ENCODE results near the gene POLDIP3.
"Not testable (repeated sequence)": the region's sequence is repeated elsewhere in the genome, so short reads cannot be mapped to it uniquely, and the experiment has no call there.

- TF ChIP-seq, protein P1, sequence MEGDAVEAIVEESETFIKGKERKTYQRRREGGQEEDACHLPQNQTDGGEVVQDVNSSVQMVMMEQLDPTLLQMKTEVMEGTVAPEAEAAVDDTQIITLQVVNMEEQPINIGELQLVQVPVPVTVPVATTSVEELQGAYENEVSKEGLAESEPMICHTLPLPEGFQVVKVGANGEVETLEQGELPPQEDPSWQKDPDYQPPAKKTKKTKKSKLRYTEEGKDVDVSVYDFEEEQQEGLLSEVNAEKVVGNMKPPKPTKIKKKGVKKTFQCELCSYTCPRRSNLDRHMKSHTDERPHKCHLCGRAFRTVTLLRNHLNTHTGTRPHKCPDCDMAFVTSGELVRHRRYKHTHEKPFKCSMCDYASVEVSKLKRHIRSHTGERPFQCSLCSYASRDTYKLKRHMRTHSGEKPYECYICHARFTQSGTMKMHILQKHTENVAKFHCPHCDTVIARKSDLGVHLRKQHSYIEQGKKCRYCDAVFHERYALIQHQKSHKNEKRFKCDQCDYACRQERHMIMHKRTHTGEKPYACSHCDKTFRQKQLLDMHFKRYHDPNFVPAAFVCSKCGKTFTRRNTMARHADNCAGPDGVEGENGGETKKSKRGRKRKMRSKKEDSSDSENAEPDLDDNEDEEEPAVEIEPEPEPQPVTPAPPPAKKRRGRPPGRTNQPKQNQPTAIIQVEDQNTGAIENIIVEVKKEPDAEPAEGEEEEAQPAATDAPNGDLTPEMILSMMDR (IDR thresholded peaks at IDR 0.05): not testable (repeated sequence)
- TF ChIP-seq POLR2A (IDR thresholded peaks at IDR 0.05): not testable (repeated sequence)
Measured at GRCh38 chr22:42548126-42548525, 66.6 kb downstream of the POLDIP3 start.
